Measurements from ENCODE around the gene MCRIP1. TPM values are rescaled to one million over a fixed set of nuclear protein-coding genes. Genes with fewer than 3 reads are reported as not detected.

MCRIP1 gene
- total and polyA plus RNA-seq, 10 of the 15 experiments (the other 5 are each of a cell fraction or from before 2014, with no cell fraction given) = 0.31 to 54.4 (median 30.8) TPM

GRCh38 chr17:81833921-81834830, 1.1 kb upstream of the MCRIP1 start:
- DNase-seq (ENCODE audit: low read depth, low spot score) = no peak
- intact Hi-C loops (cut with micrococcal nuclease; ENCODE audit: unreplicated experiment) (no loop called here), in situ Hi-C loops (cut with MboI) (no loop called here)
- H4K20me1 ChIP-seq (ENCODE audit: control insufficient read depth, insufficient read depth) = no peaks in the 10 kb centered on the region
- ChIA-PET RAD21 (ENCODE audit: unreplicated experiment) (interaction anchor here (1.4 kb wide), 1 partner anchor 99 kb away, joined by 3 read pairs; no protein-coding TSS in a partner anchor), SMC1A (ENCODE audit: uncharacterized antibody, unreplicated experiment) (interaction anchor here (1.3 to 1.8 kb wide), 2 partner anchors 25 to 99 kb away, joined by 5 to 6 read pairs; no protein-coding TSS in a partner anchor), POLR2A (interaction anchor here (1.2 to 3.0 kb wide), 6 partner anchors 25 to 188 kb away, joined by 3 to 15 read pairs (median 6); partner anchors contain the start of genes CENPX, MRPL12 and P4HB), CTCF (interaction anchor here (0.6 to 1.9 kb wide), 6 partner anchors 11 to 150 kb away, joined by 3 to 8 read pairs (median 3); partner anchors contain the start of genes ARL16 and HGS)
- H3K9me3 ChIP-seq (replicated peaks; ENCODE audit: control insufficient read depth, insufficient read depth, low read length) = no peaks in the 10 kb centered on the region
- no peaks in the 10 kb centered on the region for H3K36me3 ChIP-seq (ENCODE audit: control insufficient read depth in 2 of 2, insufficient read depth in 2 of 2, low read length in 1 of 2)
- peak overlapping the region; percentile 85 for H3K27ac ChIP-seq (ENCODE audit: control insufficient read depth, insufficient read depth)
- TF ChIP-seq NR2C1 (IDR thresholded peaks at IDR 0.05) (peak; percentile 31; the same call in 1 of the 2 replicates), HSF1 (IDR thresholded peaks at IDR 0.05; ENCODE audit: low read depth, low read length) (no peak), TCF3 (IDR thresholded peaks at IDR 0.05; ENCODE audit: borderline replicate concordance, insufficient read depth, low read depth, low read length) (no peak), MLLT1 (IDR thresholded peaks at IDR 0.05) (peak; percentile 86)
- 84% methylated on average over 31 of the region's 31 CpGs for WGBS (ENCODE audit: insufficient coverage, insufficient replicate concordance, low lambda C conversion rate, missing lambda C conversion rate)
- H3K27me3 ChIP-seq (replicated peaks in 1 of 2; ENCODE audit: control insufficient read depth in 2 of 2, insufficient read depth in 2 of 2, low read length in 1 of 2) = no peaks in the 10 kb centered on the region
- no peak for FAIRE-seq
- peaks cover 16% of the 10 kb centered on the region for H3K4me1 ChIP-seq (ENCODE audit: control insufficient read depth, insufficient read depth, low read length)
- peaks cover 13% of the 10 kb centered on the region for H3K79me2 ChIP-seq (ENCODE audit: control insufficient read depth, insufficient read depth, low read length)
- BruUV-seq (replicated peaks) = no TSS peak
- H2AFZ ChIP-seq (ENCODE audit: control insufficient read depth, low read depth, low read length) = no peak overlapping the region; the same call in none of the 2 replicates
- H3K4me2 ChIP-seq (ENCODE audit: control insufficient read depth, insufficient read depth) = peak overlapping the region; percentile 78
- ATAC-seq = no peak
- H3K9ac ChIP-seq (ENCODE audit: control insufficient read depth, insufficient read depth, low read length) = peak overlapping the region; percentile 84
- peak overlapping the region; percentile 92 for H3K4me3 ChIP-seq
